ENCODE data around the gene SUCNR1.
"Not testable (repeated sequence)": the region's sequence is repeated elsewhere in the genome, so short reads cannot be mapped to it uniquely, and the experiment has no call there.

The SUCNR1 gene

GRCh38 chr3:151895478-151896241 lies 22.2 kb downstream of the SUCNR1 start:
- no peak overlapping the region for H3K4me3 ChIP-seq (ENCODE audit: low read depth, low read length)
- DNase-seq (ENCODE audit: low read depth) = no peak
- no peak for TF ChIP-seq CTCF (IDR thresholded peaks at IDR 0.05; ENCODE audit: low read depth, low read length, missing control alignments)

- DNase-seq (ENCODE audit: low read depth) = no peak
- no peak overlapping the region for H3K4me3 ChIP-seq (ENCODE audit: low read depth, low read length)
- no peak for TF ChIP-seq CTCF (IDR thresholded peaks at IDR 0.05; ENCODE audit: low read depth, low read length, missing control alignments)
These were observed 23.0 kb downstream of the SUCNR1 start for GRCh38 chr3:151896246-151897012.

GRCh38 chr3:151898121-151898520 lies 24.7 kb downstream of the SUCNR1 start:
- DNase-seq (ENCODE audit: low read depth); H3K4me3 ChIP-seq (ENCODE audit: low read depth, low read length): not testable (repeated sequence)

GRCh38 chr3:151898564-151899261 lies 25.3 kb downstream of the SUCNR1 start:
- not testable (repeated sequence) for H3K4me3 ChIP-seq (ENCODE audit: low read depth, low read length); DNase-seq (ENCODE audit: low read depth)

- no peak for TF ChIP-seq CTCF (IDR thresholded peaks at IDR 0.05; ENCODE audit: low read depth, low read length, missing control alignments)
- DNase-seq (ENCODE audit: low read depth) = no peak
- H3K4me3 ChIP-seq (ENCODE audit: low read depth, low read length) = no peak overlapping the region
These were observed 26.6 kb downstream of the SUCNR1 start for GRCh38 chr3:151899996-151900395.

GRCh38 chr3:151900460-151900859 lies 27.0 kb downstream of the SUCNR1 start:
- H3K4me3 ChIP-seq (ENCODE audit: low read depth, low read length) = no peak overlapping the region
- DNase-seq (ENCODE audit: low read depth) = no peak

GRCh38 chr3:151900884-151901643 lies 27.6 kb downstream of the SUCNR1 start:
- no peak for DNase-seq (ENCODE audit: low read depth)
- TF ChIP-seq CTCF (IDR thresholded peaks at IDR 0.05; ENCODE audit: low read depth, low read length, missing control alignments) = no peak
- H3K4me3 ChIP-seq (ENCODE audit: low read depth, low read length) = no peak overlapping the region

More at GRCh38 chr3:151900460-151900859, 27.0 kb downstream of the SUCNR1 start:
- TF ChIP-seq CTCF (IDR thresholded peaks at IDR 0.05; ENCODE audit: low read depth, low read length, missing control alignments) = no peak

All from GM12864 (cell line).